ENCODE results near the gene PHTF2. TPM values are rescaled to one million over a fixed set of nuclear protein-coding genes. Genes with fewer than 3 reads are reported as not detected.

PHTF2 gene
- total and polyA plus RNA-seq, 4 experiments from 2014 or later: 19.6 to 34.1 (median 29.9) TPM

GRCh38 chr7:77799078-77799964, 748 bp downstream of the PHTF2 start:
- Histone ChIP-seq H3K27me3 (ENCODE audit: insufficient read depth, low read length) (no peaks in the 10 kb centered on the region), H3K4me1 (ENCODE audit: insufficient read depth, low read length) (peaks cover 75% of the 10 kb centered on the region), H3K27ac (ENCODE audit: low read depth, low read length) (peak overlapping the region; percentile 80), H3K9me3 (ENCODE audit: control insufficient read depth in 1 of 2, low read length in 2 of 2) (no peaks in the 10 kb centered on the region), H3K4me3 (ENCODE audit: low read length in 2 of 2) (peak overlapping the region; percentile 33 to 96), H3K36me3 (ENCODE audit: insufficient read depth, low read length) (no peaks in the 10 kb centered on the region)
- intact Hi-C loops (cut with micrococcal nuclease): loop anchor here (2.0 to 10.0 kb wide), 3 partner anchors 41 to 135 kb away; no protein-coding TSS in a partner anchor
- Mint-ChIP-seq H3K27ac (peak overlapping the region; percentile 91 to 99 (median 95)), H3K36me3 (peaks cover 0 to 24% of the 10 kb centered on the region in 2 donors), H3K4me1 (peaks cover 60 to 84% (median 76%) of the 10 kb centered on the region in 4 donors), H3K9me3 (peaks cover 0 to 2% (median 0%) of the 10 kb centered on the region in 8 donors), H3K27me3 (no peaks in the 10 kb centered on the region), H3K4me3 (peak overlapping the region; percentile 93 to 100 (median 96))
- CTCF ChIA-PET (ENCODE audit: partially characterized antibody): interaction anchor here (0.8 to 2.0 kb wide), 15 partner anchors 11 to 143 kb away, joined by 3 to 14 read pairs (median 4); no protein-coding TSS in a partner anchor
- peak; percentile 17 to 45 (median 28) for DNase-seq
- POLR2A ChIA-PET (ENCODE audit: partially characterized antibody): interaction anchor here (0.8 to 3.2 kb wide), 18 partner anchors 9 to 123 kb away, joined by 3 to 96 read pairs (median 4); partner anchors contain the start of gene RSBN1L

- intact Hi-C loops (cut with micrococcal nuclease): no loop called here
- CTCF ChIA-PET (ENCODE audit: partially characterized antibody): no interaction called here
- no peaks in the 10 kb centered on the region for H3K27me3 ChIP-seq (ENCODE audit: insufficient read depth, low read length)
- Mint-ChIP-seq H3K4me1 (peaks cover 63 to 86% (median 77%) of the 10 kb centered on the region in 4 donors), H3K36me3 (peaks cover 0 to 17% of the 10 kb centered on the region in 2 donors), H3K27me3 (no peaks in the 10 kb centered on the region), H3K4me3 (peak overlapping the region; percentile 93 to 100 (median 96)), H3K9me3 (peaks cover 0 to 2% (median 0%) of the 10 kb centered on the region in 8 donors), H3K27ac (peak overlapping the region; percentile 87 to 99 (median 95))
- no peaks in the 10 kb centered on the region for H3K9me3 ChIP-seq (ENCODE audit: control insufficient read depth in 1 of 2, low read length in 2 of 2)
- peak overlapping the region; percentile 33 to 96 for H3K4me3 ChIP-seq (ENCODE audit: low read length in 2 of 2)
- H3K27ac ChIP-seq (ENCODE audit: low read depth, low read length): peak overlapping the region; percentile 80
- H3K36me3 ChIP-seq (ENCODE audit: insufficient read depth, low read length): no peaks in the 10 kb centered on the region
- POLR2A ChIA-PET (ENCODE audit: partially characterized antibody): interaction anchor here (3.2 kb wide), 1 partner anchor 33 kb away, joined by 96 read pairs; no protein-coding TSS in a partner anchor
- no peak for DNase-seq
- peaks cover 76% of the 10 kb centered on the region for H3K4me1 ChIP-seq (ENCODE audit: insufficient read depth, low read length)
These were observed 1.6 kb downstream of the PHTF2 start for GRCh38 chr7:77800158-77800557.

- peak overlapping the region in 6 of 7 donors; percentile 76 to 99 (median 89) for H3K27ac Mint-ChIP-seq
- peaks cover 0 to 4% (median under 1%) of the 10 kb centered on the region in 8 donors for H3K9me3 Mint-ChIP-seq
- Histone ChIP-seq H3K27ac (ENCODE audit: low read depth, low read length) (peak overlapping the region; percentile 80), H3K9me3 (ENCODE audit: control insufficient read depth in 1 of 2, low read length in 2 of 2) (no peaks in the 10 kb centered on the region), H3K27me3 (ENCODE audit: insufficient read depth, low read length) (no peaks in the 10 kb centered on the region), H3K36me3 (ENCODE audit: insufficient read depth, low read length) (no peaks in the 10 kb centered on the region), H3K4me3 (ENCODE audit: low read length in 2 of 2) (peak overlapping the region in 1 of 2 donors; percentile 96), H3K4me1 (ENCODE audit: insufficient read depth, low read length) (peaks cover 79% of the 10 kb centered on the region)
- intact Hi-C loops (cut with micrococcal nuclease): no loop called here
- peaks cover 66 to 88% (median 79%) of the 10 kb centered on the region in 4 donors for H3K4me1 Mint-ChIP-seq
- peak overlapping the region; percentile 93 to 100 (median 96) for H3K4me3 Mint-ChIP-seq
- no peak for DNase-seq
- H3K27me3 Mint-ChIP-seq: no peaks in the 10 kb centered on the region
- CTCF ChIA-PET (ENCODE audit: partially characterized antibody): no interaction called here
- H3K36me3 Mint-ChIP-seq: peaks cover 0 to 20% of the 10 kb centered on the region in 2 donors
- POLR2A ChIA-PET (ENCODE audit: partially characterized antibody): interaction anchor here (0.7 to 4.9 kb wide), 3 partner anchors 21 to 63 kb away, joined by 3 to 83 read pairs (median 3); no protein-coding TSS in a partner anchor
These were observed 2.2 kb downstream of the PHTF2 start for GRCh38 chr7:77800730-77801129.

GRCh38 chr7:77802557-77803405, 4.2 kb downstream of the PHTF2 start:
- Histone ChIP-seq H3K36me3 (ENCODE audit: insufficient read depth, low read length) (no peaks in the 10 kb centered on the region), H3K4me3 (ENCODE audit: low read length in 2 of 2) (peak overlapping the region in 1 of 2 donors; percentile 17), H3K9me3 (ENCODE audit: control insufficient read depth in 1 of 2, low read length in 2 of 2) (peaks cover 0 to 4% of the 10 kb centered on the region in 2 donors), H3K4me1 (ENCODE audit: insufficient read depth, low read length) (peaks cover 66% of the 10 kb centered on the region), H3K27ac (ENCODE audit: low read depth, low read length) (peak overlapping the region; percentile 42), H3K27me3 (ENCODE audit: insufficient read depth, low read length) (no peaks in the 10 kb centered on the region)
- peaks cover 0 to 18% (median 13%) of the 10 kb centered on the region in 8 donors for H3K9me3 Mint-ChIP-seq
- POLR2A ChIA-PET (ENCODE audit: partially characterized antibody): interaction anchor here (0.7 to 4.9 kb wide), 9 partner anchors 9 to 107 kb away, joined by 3 to 83 read pairs (median 5); partner anchors contain the start of gene RSBN1L
- intact Hi-C loops (cut with micrococcal nuclease): no loop called here
- DNase-seq: peak in 4 of 5 donors; percentile 44 to 64 (median 57)
- peak overlapping the region; percentile 57 to 86 (median 78) for H3K4me3 Mint-ChIP-seq
- peaks cover 17 to 29% of the 10 kb centered on the region in 2 donors for H3K36me3 Mint-ChIP-seq
- CTCF ChIA-PET (ENCODE audit: partially characterized antibody): interaction anchor here (0.9 to 1.6 kb wide), 5 partner anchors 11 to 105 kb away, joined by 3 to 9 read pairs (median 3); no protein-coding TSS in a partner anchor
- H3K4me1 Mint-ChIP-seq: peaks cover 57 to 86% (median 67%) of the 10 kb centered on the region in 4 donors
- no peaks in the 10 kb centered on the region for H3K27me3 Mint-ChIP-seq
- peak overlapping the region; percentile 86 to 94 (median 91) for H3K27ac Mint-ChIP-seq

- ChIA-PET CTCF (ENCODE audit: partially characterized antibody) (no interaction called here), POLR2A (ENCODE audit: partially characterized antibody) (no interaction called here)
- Histone ChIP-seq H3K4me3 (ENCODE audit: low read length in 2 of 2) (no peak overlapping the region), H3K27me3 (ENCODE audit: insufficient read depth, low read length) (no peaks in the 10 kb centered on the region), H3K9me3 (ENCODE audit: control insufficient read depth in 1 of 2, low read length in 2 of 2) (peaks cover 4% of the 10 kb centered on the region in 2 donors), H3K36me3 (ENCODE audit: insufficient read depth, low read length) (no peaks in the 10 kb centered on the region), H3K4me1 (ENCODE audit: insufficient read depth, low read length) (peaks cover 53% of the 10 kb centered on the region), H3K27ac (ENCODE audit: low read depth, low read length) (no peak overlapping the region)
- DNase-seq: no peak
- Mint-ChIP-seq H3K27me3 (no peaks in the 10 kb centered on the region), H3K4me1 (peaks cover 43 to 74% (median 59%) of the 10 kb centered on the region in 4 donors), H3K36me3 (peaks cover 26 to 29% of the 10 kb centered on the region in 2 donors), H3K9me3 (peaks cover 0 to 28% (median 22%) of the 10 kb centered on the region in 8 donors), H3K27ac (peak overlapping the region in 4 of 7 donors; percentile 19 to 91 (median 65)), H3K4me3 (peak overlapping the region in 4 of 8 donors; percentile 32 to 64 (median 36))
- intact Hi-C loops (cut with micrococcal nuclease): no loop called here
These were observed 7.9 kb downstream of the PHTF2 start for GRCh38 chr7:77806425-77806824.

- Mint-ChIP-seq H3K4me3 (peak overlapping the region in 2 of 8 donors; percentile 9 to 58), H3K27ac (peak overlapping the region in 6 of 7 donors; percentile 53 to 73 (median 64)), H3K36me3 (peaks cover 26 to 29% of the 10 kb centered on the region in 2 donors), H3K9me3 (peaks cover 0 to 28% (median 22%) of the 10 kb centered on the region in 8 donors), H3K4me1 (peaks cover 36 to 73% (median 57%) of the 10 kb centered on the region in 4 donors), H3K27me3 (no peaks in the 10 kb centered on the region)
- intact Hi-C loops (cut with micrococcal nuclease): no loop called here
- Histone ChIP-seq H3K36me3 (ENCODE audit: insufficient read depth, low read length) (no peaks in the 10 kb centered on the region), H3K9me3 (ENCODE audit: control insufficient read depth in 1 of 2, low read length in 2 of 2) (peaks cover 4% of the 10 kb centered on the region in 2 donors), H3K4me3 (ENCODE audit: low read length in 2 of 2) (no peak overlapping the region), H3K4me1 (ENCODE audit: insufficient read depth, low read length) (peaks cover 52% of the 10 kb centered on the region), H3K27ac (ENCODE audit: low read depth, low read length) (no peak overlapping the region), H3K27me3 (ENCODE audit: insufficient read depth, low read length) (no peaks in the 10 kb centered on the region)
- CTCF ChIA-PET (ENCODE audit: partially characterized antibody): interaction anchor here (0.8 kb wide), 1 partner anchor 15 kb away, joined by 4 read pairs; no protein-coding TSS in a partner anchor
- POLR2A ChIA-PET (ENCODE audit: partially characterized antibody): interaction anchor here (1.0 to 1.5 kb wide), 2 partner anchors 10 to 25 kb away, joined by 4 read pairs; partner anchors contain the start of genes PHTF2 and TMEM60
- no peak for DNase-seq
These were observed 9.9 kb downstream of the PHTF2 start for GRCh38 chr7:77808517-77808916.
